Fibroblast of villous mesenchyme (primary cell): ENCODE results near the gene HCFC1. TPM values are rescaled to one million over a fixed set of nuclear protein-coding genes. Genes with fewer than 3 reads are reported as not detected.
A peak's percentile ranks its signal among the peaks of the same experiment; 100 is the strongest.

ENCODE experiments used
- DNase-seq: peaks from one replicate; pipeline ENCODE4 v3.0.0-alpha.2; 2010; ENCODE audit warnings: low read depth
- H3K4me3 ChIP-seq: 2 replicates; pipeline ENCODE4 v1.5.1; 2011; ENCODE audit warnings: low read depth, mild to moderate bottlenecking, low read length
- total RNA-seq: library from RNA; depleted of rRNA; stranded (reverse); fragments of >200 nt; gene quantifications from 2 replicates; pipeline ENCODE4 v1.2.3, GENCODE V29; 2012
- TF ChIP-seq, protein P1 (sequence below): IDR thresholded peaks from 2 replicates; pipeline ENCODE4 v1.5.1; 2012; ENCODE audit warnings: low read depth, mild to moderate bottlenecking, low read length; ENCODE audit not compliant: insufficient read depth

The HCFC1 gene
- total RNA-seq, 1 donor, result 28.1 TPM

DNA sequence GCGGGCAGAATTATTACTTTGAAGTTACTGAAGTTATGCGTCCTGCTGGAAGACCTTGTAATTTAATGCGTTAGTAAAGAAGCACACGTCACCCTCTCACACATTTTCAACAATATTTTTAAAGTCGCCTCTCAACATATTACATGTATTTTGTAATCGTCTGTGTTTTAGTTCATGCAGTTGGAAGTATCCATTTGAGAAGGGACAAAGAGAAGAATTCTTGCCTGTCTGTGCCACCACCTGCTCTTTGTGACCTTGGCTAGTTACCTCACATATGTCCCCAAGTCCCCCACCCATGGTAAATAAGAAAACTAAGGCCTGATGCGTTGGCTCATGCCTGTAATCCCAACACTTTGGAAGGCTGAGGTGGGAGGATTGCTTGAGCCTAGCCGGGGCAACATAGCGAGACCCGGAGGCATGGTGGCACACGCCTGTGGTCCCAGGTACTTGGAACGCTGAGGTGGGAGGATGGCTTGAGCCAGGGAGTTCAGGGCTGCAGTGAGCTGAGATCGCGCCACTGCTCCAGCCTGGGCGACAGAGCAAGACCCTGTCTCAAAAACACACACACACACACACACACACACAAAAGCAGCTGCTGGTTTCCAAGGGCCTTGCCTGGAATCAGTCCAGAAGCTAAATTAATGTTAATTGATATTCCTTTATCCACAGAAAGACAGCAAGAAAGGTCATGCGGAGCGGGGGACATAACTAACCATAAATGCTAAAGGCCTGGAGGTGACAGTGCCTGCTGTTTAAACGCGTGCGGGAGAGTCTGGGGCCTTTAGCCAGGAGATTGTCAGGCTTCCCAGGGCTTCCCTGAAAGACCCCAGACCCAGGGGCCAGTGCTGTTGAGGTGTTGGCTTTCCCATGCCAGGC lies 1.7 kb upstream of the HCFC1 start:
- DNase-seq, result no peak
- peak overlapping the region; percentile 63 for H3K4me3 ChIP-seq
- TF ChIP-seq, protein P1, sequence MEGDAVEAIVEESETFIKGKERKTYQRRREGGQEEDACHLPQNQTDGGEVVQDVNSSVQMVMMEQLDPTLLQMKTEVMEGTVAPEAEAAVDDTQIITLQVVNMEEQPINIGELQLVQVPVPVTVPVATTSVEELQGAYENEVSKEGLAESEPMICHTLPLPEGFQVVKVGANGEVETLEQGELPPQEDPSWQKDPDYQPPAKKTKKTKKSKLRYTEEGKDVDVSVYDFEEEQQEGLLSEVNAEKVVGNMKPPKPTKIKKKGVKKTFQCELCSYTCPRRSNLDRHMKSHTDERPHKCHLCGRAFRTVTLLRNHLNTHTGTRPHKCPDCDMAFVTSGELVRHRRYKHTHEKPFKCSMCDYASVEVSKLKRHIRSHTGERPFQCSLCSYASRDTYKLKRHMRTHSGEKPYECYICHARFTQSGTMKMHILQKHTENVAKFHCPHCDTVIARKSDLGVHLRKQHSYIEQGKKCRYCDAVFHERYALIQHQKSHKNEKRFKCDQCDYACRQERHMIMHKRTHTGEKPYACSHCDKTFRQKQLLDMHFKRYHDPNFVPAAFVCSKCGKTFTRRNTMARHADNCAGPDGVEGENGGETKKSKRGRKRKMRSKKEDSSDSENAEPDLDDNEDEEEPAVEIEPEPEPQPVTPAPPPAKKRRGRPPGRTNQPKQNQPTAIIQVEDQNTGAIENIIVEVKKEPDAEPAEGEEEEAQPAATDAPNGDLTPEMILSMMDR, result no peak

DNA sequence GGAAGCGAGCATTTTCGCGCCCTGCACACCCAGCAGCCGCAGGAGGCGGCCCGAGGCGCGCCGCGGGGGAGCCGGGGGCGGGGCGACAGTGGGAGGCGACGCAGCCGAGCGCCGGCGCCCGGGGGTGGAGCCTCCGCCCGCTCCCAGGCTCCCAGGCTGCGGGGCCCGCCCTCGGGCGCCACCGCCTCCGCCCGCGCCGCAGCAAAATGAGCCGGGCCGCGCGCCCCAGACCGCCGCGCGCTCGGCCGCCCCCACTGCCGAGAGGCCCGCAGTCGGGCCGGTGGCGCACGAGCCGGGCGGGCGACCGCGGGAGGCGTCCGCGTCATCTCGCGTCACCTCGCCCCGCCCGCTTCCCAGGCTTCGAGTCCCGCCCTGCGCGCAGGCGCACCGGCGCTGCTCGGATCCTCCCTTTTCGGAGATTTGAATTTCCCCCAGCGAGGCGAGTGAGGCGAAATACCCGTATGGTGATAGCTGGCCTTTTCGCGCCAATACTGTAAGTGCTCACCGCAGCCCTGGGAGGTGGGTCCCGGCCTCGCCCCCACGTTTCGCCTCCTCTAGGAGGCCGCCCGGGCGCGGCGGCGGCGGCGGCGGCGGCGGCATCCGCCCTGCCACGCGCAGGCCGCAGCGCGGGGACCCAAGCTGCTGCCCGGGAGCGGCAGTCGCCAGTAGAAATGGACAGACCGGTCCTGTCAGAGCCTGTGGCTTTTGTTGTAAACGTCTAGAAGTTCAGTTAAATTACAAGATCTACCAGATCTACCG lies 929 bp upstream of the HCFC1 start, which contains the start of gene TMEM187:
Gene TMEM187, plus strand, starts transcription at position 387 of the 759 bp plus-strand sequence. CDS start 9,309 bp downstream, outside the sequence.
- TF ChIP-seq, protein P1, result no peak
- peak within 1 kb of the TSS; percentile 88 for H3K4me3 ChIP-seq
- peak; percentile 83 for DNase-seq

DNA sequence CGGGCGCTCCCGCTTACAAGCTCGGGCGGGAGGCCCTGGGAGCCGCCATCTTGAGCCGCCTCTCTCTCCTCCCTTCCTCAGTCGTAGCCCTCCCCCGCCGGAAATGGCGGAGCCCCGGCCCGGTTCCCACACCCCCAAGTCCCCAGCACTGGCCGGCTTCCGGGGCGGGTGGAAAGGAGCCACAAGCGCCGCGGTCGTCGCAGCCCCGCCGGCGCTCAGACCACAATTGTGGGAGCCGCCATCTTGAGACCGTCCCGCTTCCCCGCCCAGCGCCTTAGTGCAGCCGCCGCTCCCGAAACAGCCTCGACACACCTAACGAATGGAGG lies 531 bp downstream of the HCFC1 start:
- peak overlapping the region; percentile 88 for H3K4me3 ChIP-seq
- DNase-seq, result peak; percentile 92
- TF ChIP-seq, protein P1, result no peak

DNA sequence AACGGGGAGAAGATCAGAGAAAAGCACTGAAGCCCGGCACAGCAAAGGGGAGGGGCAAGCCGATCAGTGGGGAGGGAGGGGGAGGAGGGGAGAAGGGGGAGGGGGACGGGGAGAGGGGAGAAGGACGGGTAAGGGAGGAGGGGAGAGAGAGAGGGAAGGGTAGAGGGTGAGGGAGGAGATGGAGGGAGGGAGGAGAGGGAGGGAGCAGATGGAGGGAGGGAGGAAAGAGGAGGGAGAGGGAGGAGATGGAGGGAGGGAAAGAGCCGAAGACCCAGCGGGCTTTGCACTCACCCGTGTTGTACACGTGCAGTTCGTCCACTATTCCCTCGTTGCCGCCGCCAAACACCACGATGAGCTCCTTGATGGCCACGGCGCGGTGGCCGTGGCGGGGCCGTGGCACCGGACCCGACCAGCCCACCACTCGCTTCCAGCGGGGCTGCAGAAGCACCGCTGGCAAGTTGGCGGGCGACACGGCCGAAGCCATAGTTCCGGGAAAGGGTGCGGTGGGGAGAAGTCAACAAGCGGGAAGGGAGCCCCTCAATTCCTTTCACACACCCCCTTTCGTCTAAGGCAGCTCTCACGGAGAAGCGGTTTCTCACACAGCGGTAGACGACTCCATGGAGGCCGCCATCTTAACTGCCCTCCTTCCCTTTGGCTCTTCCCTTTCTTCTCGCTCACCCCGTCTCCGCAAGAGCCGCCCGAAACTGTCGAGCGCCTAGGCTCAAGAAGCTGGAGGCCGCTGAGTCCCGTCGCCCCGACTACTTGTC lies 1.1 kb downstream of the HCFC1 start:
- TF ChIP-seq, protein P1, result no peak
- H3K4me3 ChIP-seq, result peak overlapping the region; percentile 88
- DNase-seq, result peak; percentile 77

DNA sequence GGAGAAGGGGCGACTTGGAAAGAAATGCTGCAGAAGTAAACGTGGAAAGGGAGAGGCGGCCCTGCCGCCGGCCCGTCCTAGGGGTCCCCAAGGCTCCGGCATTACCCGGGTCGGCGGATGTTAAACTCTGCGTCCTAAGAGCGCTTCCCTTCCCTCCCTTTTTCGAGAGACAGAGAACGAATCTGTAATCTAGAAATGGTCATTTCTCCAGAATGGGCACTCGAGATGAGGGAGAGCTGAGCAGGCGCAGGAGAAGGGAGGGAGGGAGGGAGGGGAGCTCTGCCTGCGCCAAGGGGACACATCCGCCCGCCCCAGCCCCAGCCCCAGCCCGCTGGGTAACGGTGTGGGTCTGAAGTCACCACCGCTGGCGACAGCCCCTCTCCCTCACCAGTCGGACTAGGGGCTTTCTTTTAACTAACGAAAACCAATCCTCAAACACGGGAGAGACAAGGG lies 1.7 kb downstream of the HCFC1 start:
- peak overlapping the region; percentile 88 for H3K4me3 ChIP-seq
- TF ChIP-seq, protein P1, result no peak
- DNase-seq, result peak; percentile 38

DNA sequence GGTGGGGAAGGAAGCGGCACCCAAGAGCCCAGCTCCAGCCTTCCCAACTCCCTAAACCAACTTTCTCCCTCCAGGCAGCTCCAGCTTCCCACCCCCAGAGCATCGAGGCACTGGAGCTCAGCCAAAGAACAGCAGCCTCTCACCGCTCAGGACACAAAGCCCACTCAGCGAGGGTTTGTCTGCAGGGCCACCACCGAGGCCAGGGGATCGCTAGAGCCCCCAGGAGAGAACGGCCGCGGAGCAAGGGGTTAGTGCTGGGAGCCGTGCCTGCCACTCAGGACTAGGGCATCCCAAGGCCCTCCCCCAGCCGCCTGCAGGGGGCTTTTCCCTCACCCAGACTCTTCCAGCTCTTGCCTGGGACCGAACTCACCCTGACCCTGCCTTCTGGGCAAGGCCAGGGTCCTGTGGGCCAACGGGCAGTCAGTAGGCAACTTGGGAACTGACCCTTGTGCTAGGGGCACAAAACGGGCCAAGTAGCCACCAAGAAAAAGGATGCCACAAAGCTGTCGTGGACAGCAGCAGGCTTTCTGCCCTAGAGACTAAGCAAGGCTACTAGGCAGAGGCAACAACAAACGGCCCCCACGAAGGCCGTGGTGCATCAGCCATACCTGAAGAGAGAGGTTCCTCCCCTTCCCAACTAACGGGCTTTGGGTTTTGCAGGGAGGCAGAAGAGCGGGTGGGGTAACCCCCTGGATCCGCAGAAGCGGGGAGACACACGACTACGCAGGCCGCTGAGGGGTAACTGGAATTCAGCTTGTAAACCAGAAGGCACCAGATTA lies 2.3 kb downstream of the HCFC1 start:
- no peak for DNase-seq
- H3K4me3 ChIP-seq, result peak overlapping the region; percentile 88
- TF ChIP-seq, protein P1, result no peak
